Measurements from ENCODE around the gene BASP1. TPM values are rescaled to one million over a fixed set of nuclear protein-coding genes. Genes with fewer than 3 reads are reported as not detected.

The BASP1 gene
- total and polyA plus RNA-seq, 10 of the 15 experiments (the other 5 are each of a cell fraction or from before 2014, with no cell fraction given) = 27.3 to 190 (median 102) TPM

- TF ChIP-seq ZBTB11 (CRISPR knock-in tag; IDR thresholded peaks at IDR 0.05) (no peak), PRDM15 (CRISPR knock-in tag; IDR thresholded peaks at IDR 0.05) (no peak), RBBP5 (conservative IDR thresholded peaks at IDR 0.05) (no peak), WRNIP1 (IDR thresholded peaks at IDR 0.05; ENCODE audit: borderline replicate concordance, low read depth, low read length) (no peak), TAF1 (IDR thresholded peaks at IDR 0.05; ENCODE audit: borderline replicate concordance, low read depth, low read length) (no peak), USF1 (IDR thresholded peaks at IDR 0.05; ENCODE audit: borderline replicate concordance, extremely low read length, insufficient read depth, low read depth, low read length) (no peak)
Measured at GRCh38 chr5:17214893-17215292, 2.5 kb upstream of the BASP1 start (continued).
